Measurements from ENCODE around the gene KIRREL3.

The KIRREL3 gene

DNA sequence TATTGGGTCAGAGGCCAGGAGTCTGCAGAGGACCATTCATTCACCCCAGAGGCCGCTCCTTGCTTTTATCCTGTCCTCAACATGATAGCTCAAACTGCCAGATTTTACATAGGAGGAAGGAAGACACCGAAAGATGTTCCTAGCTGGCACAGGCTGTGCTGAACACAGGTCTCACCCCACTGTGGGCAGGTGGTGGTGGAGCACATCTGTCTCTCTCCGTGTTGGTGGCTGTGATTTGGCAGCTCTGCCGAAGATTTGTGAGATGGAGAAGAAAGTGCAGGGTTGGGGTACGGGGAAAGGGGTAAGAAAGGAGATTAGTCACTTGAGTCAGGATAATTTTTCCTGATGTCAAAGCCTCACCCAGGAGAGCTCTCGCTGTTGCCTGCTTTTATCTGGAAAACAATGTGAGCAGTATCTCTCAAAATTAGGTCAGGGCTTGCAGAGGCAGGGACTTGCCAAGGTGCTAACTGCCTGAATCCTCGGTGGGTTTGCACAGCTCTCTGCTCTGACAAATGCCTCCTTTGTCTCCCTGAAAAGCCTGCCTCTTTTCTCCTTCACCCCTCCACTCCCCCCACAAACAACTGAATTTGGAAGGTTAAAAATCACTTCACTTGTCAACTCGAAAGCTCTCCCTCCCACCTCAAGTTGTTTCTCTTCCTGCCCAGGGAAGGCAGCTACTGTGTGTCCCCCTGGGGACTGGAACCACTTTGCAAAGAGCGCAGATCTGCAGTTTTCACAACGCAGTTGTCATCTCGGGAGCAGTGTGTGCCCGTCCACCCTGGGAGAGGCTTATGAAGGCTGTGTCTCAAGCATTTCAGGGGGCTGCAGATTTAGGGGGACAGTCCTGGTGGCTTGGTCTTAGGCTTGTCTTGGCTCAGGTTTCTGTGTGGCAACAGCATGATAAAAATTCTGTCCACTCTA lies 345.4 kb downstream of the KIRREL3 start:
- DNase-seq (ENCODE audit: insufficient read length, low spot score): no peak
- FAIRE-seq: no peak

DNA sequence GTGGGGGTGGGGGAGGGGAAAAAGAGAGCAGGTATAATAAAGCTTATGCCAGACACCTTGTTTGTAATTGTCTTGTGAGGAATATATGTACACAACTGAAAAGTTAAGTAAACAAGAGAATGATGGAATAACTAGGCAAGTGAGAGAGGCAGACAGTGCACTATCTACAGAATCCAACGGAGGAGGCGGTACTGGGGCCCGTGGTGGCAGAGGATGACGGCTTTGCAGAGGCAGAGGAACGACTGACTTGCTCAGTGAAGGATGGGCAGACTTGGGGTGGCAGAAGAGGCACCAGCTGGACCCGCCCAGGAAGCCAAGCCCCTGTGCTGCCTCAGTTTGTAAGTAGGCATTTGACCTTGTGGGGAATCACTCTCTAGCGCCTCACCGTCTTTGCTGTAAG lies 347.5 kb downstream of the KIRREL3 start:
- no peak for DNase-seq (ENCODE audit: insufficient read length, low spot score)
- FAIRE-seq: no peak

- DNase-seq (ENCODE audit: insufficient read length, low spot score): peak; percentile 65
- peak; percentile 44 for FAIRE-seq
These were observed 352.8 kb downstream of the KIRREL3 start for GRCh38 chr11:126647735-126648134.

- no peak for DNase-seq (ENCODE audit: insufficient read length, low spot score)
- FAIRE-seq: no peak
These were observed 353.6 kb downstream of the KIRREL3 start for GRCh38 chr11:126646701-126647557.

GRCh38 chr11:126645186-126645585 lies 355.4 kb downstream of the KIRREL3 start:
- DNase-seq (ENCODE audit: insufficient read length, low spot score): peak; percentile 29
- no peak for FAIRE-seq

- FAIRE-seq (no peak), DNase-seq (ENCODE audit: insufficient read length, low spot score) (no peak)
These were observed 360.4 kb downstream of the KIRREL3 start for GRCh38 chr11:126640186-126640585.

GRCh38 chr11:126639692-126640091 lies 360.9 kb downstream of the KIRREL3 start:
- DNase-seq (ENCODE audit: insufficient read length, low spot score): no peak
- FAIRE-seq: no peak

- DNase-seq (ENCODE audit: insufficient read length, low spot score) (no peak), FAIRE-seq (no peak)
These were observed 361.9 kb downstream of the KIRREL3 start for GRCh38 chr11:126638648-126639047.

DNA sequence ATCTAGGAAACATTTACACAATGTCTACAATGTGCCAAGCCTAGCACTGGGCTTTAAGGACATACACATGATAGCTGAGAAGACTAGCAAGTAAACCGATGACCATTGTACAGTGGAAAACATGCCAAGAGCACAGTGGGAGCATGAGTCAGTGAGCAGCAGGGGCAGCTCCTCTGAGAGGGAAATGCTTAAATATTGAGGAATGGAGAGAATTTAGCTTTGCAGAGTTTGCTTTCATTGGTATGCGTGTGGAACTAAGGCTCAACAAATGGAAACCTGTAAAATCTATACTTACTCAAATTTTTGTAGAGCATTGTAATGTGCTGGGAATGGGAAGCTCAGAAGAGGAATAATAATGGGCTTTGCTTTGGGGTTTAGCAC lies 362.8 kb downstream of the KIRREL3 start:
- DNase-seq (ENCODE audit: insufficient read length, low spot score): no peak
- FAIRE-seq: no peak

- DNase-seq (ENCODE audit: insufficient read length, low spot score) (peak; percentile 28), FAIRE-seq (no peak)
These were observed 363.4 kb downstream of the KIRREL3 start for GRCh38 chr11:126636911-126637794.

GRCh38 chr11:126635511-126635910 lies 365.1 kb downstream of the KIRREL3 start:
- FAIRE-seq (no peak), DNase-seq (ENCODE audit: insufficient read length, low spot score) (no peak)

DNA sequence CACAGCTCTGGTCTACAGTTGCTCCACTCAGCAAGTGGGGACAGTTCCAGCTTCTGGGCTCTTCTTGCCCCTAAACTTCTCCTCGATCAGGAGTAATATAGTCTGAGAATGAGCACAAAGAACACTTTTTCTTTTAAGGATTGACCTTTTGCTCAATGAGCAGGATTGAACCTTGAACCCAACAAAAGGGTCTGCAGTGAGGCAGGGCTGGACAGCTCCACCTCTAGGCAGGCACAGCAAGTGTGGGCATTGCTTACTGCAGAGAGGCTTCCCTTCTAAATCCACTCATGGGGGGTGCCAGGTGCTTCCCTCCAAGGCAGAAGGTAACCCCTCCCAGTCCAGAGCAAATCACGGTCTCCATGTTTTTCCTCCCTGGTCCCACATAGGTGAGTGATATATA lies 365.6 kb downstream of the KIRREL3 start:
- DNase-seq (ENCODE audit: insufficient read length, low spot score): no peak
- no peak for FAIRE-seq

GRCh38 chr11:126633330-126633729 lies 367.2 kb downstream of the KIRREL3 start:
- no peak for DNase-seq (ENCODE audit: insufficient read length, low spot score)
- no peak for FAIRE-seq

- DNase-seq (ENCODE audit: insufficient read length, low spot score) (no peak), FAIRE-seq (no peak)
These were observed 369.4 kb downstream of the KIRREL3 start for GRCh38 chr11:126630893-126631798.

DNA sequence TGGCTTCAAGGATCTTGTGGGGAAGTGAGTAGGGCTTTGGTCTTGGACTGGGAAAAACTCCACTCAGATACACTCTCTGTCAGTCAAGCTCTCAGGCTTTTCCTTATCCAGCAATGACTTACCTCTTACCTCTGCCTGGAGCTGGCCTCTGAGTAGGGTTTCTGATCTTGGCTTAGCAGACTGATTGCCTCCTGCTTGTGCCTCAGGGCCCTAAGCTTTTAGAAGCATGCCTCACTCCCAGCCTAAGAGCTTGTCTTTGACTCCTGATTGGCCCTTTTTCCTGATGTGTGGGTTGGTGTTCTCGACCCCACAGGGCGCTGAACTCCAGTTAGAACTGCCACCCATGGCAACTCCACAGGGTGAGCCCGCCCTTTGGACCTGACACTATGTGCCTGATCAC lies 370.1 kb downstream of the KIRREL3 start:
- no peak for FAIRE-seq
- DNase-seq (ENCODE audit: insufficient read length, low spot score): no peak

DNA sequence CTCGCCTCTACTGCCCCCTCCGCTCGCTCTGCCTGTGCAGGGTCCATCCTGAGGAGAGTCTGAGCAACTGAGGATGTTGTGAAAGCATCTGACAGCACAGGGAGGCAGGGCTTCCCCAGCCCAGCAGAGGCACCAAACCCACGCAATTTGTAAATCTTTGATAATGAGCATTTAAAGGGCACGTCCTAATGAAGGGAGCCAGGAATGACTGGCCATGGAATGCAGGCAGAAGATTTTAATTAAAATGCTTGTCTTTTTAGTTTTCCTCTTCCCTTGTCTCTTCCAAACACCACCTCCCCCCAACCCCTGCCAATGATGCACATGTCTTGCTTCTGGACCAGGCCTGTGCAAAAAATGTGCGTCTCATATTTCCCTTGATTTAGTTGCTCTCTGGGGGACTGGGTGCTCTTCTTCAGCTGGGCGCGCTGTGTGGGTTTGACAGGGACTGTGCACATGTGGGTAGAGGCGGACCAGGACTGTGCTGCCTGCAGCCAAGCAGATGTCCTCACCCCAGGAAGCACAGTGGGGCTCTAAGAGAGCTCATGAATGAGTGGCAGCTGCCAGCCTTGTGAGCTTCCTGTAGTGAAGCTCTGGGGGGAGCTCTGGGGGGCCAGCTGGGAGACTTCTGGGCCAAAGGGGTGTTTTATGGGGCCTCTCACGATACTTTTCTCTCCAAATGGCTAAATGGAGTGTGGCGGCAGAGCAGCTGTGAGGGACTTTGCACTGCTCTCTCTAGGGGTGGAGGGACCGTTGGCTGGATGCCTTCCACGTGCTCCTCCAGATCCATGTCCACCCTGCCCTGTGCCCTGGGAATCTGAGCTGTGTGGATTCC lies 371.6 kb downstream of the KIRREL3 start:
- no peak for FAIRE-seq
- no peak for DNase-seq (ENCODE audit: insufficient read length, low spot score)

DNA sequence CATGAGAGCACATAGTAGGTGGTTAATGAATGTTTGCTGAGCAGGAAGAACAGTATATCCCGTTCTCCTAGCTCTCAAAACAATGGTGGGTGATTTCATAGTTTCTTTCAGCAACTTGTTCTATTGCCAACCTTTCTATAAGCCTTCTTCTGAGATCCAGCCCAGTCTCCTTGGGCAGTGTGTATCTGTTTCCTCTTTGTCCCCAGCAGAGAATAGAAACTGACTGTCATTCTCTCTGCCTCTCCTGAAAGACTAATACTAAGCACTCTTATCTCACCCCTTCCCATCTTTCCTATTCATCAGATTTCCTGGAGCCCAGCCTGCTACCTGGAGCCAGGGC lies 372.1 kb downstream of the KIRREL3 start:
- DNase-seq (ENCODE audit: insufficient read length, low spot score) (no peak), FAIRE-seq (no peak)

GRCh38 chr11:126627421-126627820 lies 373.1 kb downstream of the KIRREL3 start:
- FAIRE-seq (no peak), DNase-seq (ENCODE audit: insufficient read length, low spot score) (no peak)

GRCh38 chr11:126624506-126624905 lies 376.1 kb downstream of the KIRREL3 start:
- DNase-seq (ENCODE audit: insufficient read length, low spot score): no peak
- no peak for FAIRE-seq

Data from HTR-8/SVneo (cell line).